ENCODE results near the gene CPNE8.

CPNE8 gene

GRCh38 chr12:38892976-38893375 lies 12.4 kb downstream of the CPNE8 start:
- no peak for DNase-seq

- peak; percentile 33 for DNase-seq
Measured at GRCh38 chr12:38892087-38892786, 13.2 kb downstream of the CPNE8 start.

GRCh38 chr12:38890102-38890855 lies 15.1 kb downstream of the CPNE8 start:
- DNase-seq: peak; percentile 27

DNA sequence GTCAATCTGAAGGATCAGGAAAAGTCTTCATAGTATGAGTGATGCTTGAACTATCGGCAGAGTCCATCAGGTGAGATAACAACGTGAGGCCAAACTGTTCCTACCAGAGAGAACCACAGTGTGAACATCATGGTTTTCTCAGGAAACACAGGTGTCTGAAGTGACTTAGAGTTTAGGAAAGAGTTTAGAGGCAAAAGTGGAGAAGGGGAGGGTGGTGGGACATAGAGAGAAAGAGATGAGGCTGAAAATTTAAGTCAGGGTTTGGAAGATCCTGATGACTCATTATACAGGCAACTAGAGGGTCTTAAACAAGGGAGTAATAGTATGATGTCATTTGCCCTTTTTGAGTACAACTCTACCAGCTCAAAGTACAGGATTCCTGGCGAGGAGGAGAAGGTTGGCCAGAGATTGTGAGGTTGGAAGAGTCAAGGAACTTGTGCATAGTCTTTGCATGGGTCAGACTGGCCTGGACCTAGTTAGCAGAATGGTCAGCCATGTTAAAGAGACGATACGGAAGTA lies 16.0 kb downstream of the CPNE8 start:
- no peak for DNase-seq

- DNase-seq: no peak
Measured at GRCh38 chr12:38887770-38888169, 17.6 kb downstream of the CPNE8 start.

GRCh38 chr12:38886931-38887330 lies 18.5 kb downstream of the CPNE8 start:
- no peak for DNase-seq

DNA sequence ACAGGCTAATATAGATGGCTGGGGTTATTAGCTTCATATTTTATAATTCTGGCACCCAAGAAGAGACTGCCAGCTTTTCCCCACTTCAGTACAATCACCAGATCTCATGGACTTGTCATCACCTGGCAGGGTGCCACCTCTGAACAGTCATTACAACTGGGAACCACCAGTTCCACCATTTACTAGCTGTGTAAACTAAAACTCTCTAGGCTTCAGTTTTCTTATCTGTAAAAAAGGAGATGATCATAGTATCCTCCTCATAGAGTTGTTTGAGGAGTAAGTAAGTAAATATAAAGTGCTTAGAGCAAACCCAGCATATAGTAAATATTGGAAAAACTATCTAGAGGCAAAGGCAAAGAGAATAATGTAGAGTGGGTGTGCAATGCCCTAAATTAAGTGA lies 19.3 kb downstream of the CPNE8 start:
- DNase-seq: peak; percentile 73

GRCh38 chr12:38884666-38885065 lies 20.7 kb downstream of the CPNE8 start:
- no peak for DNase-seq

DNA sequence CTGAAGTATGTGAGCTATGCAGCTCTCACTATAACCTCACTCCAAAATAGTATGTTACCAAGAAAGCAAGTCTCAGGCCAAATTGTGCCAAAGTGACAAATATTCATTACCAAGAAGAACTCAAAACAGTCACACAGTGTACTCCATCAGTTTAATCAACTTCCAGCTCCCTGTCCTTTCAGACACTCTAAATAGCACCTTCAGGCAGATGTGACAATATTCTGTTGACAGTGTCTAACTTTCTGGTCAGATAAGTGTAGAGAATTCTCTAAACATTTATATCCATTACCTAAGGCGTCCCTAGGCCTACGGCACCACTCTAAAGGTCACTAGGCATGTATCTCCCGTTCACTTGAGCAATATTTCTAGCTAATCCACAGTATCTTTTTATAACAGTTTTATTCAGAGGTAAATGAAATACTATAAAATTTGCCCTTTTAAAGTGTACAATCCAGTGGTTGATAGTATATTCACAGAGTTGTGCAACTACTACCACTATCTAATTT lies 21.7 kb downstream of the CPNE8 start:
- no peak for DNase-seq

DNA sequence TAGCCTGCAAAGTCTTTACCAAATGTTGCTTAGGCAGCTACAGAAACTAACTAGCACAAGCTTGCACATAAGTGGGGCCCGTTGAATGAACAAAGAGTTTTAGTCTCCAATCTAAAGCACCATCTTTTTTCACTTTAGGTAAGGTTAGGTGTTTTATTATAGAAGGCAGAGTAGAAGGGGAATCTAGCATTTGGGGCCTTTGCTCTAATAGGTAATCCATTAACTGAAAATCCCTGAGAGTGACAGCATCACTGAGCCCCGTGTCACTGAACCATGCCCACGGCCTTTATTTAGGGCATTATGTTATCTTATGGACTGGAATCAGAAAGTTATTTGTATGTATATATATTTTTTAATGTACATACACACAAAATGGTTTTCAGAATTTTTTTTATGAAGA lies 25.1 kb downstream of the CPNE8 start:
- DNase-seq: no peak

DNA sequence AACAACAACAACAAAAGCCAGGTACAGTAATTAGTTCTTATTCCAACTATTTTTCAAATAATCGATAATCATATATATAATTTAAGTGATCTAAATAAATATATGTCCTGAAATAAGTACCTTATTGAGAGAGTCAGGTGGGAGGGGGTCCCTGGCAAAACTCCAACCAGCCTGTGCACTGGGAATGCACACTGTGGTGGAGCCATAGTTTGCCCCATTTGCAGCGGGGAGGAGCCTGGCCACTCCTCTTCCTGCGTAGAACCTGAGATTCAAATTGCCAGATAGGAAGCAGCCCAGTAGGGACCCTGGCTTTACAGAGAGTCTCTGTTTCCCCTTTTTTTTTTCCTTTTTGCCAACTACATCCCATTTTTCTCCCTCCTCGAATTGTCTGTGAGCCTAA lies 26.4 kb downstream of the CPNE8 start:
- no peak for DNase-seq

DNA sequence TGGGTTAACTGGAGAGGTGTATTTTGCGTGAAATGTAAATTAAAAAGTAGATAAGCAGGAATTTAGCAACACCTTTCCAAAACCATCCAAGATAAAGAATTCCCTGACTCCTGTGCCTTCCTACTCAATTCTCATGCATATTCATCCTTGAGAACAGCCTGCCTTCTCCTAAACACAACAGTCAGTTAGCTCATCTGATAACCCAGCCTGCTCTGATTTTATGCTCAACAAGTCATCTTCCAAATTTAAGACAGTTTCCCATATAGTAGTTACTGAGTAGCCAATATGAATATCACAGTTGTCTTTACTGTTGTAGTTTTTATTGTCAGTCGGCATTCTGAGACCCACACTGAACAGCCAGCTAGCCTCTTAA lies 27.1 kb downstream of the CPNE8 start:
- no peak for DNase-seq

DNA sequence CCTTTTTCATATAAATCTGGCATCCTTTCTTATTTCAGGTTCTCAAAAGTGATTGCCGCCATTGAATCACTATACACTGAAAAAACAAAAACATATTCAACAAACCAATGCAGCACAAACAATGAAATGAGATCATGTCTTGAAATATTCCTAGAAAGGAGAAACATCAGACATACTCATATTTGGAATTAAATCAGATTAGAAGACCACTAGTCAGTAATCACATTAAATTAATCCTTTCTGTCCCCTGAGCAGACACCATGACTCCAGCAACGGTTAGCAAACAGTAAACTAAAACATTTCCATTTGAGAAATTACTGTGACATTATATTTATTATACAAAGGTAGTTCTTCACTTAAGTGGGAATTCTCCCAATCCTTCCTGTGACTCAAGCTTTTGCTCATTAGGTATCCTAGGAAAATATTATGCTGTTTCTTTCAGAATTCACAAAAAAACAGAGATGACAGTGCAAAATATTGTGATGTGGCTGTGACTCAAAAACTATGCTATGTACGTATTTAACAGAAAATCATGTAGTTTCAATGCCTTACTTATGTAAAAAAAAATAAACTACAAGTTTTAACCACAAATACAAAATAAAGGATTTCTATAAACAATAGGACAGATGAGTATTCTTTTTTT lies 29.7 kb downstream of the CPNE8 start:
- DNase-seq: no peak

GRCh38 chr12:38872561-38872960 lies 32.8 kb downstream of the CPNE8 start:
- DNase-seq: peak; percentile 26

DNA sequence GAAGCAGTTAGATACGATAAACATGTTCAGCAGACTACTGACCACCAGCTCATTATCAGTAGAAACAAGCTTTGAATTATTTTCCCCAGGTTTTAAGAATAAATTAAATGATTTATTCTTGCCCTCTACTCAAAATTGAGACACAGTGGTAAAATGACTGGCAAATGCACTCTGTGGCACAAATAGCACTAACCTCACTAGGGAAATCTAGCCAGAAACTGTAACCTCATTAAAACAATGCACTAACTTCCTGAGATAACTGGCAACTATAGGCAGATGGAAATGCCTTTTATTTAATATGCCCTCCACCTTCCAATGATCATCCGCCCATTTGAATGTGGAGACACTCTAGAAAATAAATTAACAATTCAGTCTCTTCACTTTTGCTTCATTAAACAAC lies 33.2 kb downstream of the CPNE8 start:
- no peak for DNase-seq

DNA sequence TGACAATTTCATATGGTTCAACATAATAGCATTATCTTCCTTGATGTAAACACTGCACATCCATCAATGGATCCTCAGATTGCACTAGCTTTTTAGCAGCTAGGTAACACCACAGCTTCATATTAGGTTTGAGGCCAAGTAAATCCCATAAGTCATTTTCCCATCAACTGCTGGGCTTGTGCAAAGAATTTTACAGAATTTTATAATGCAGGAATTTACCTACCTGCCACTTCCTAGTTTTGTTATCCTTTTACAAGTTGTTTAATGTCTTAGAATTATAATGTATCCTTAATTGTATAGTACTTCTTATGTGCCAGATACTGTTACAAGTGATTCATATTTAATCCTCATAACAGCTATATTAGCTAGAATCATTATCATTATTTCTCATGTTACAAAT lies 36.4 kb downstream of the CPNE8 start:
- peak; percentile 25 for DNase-seq

DNA sequence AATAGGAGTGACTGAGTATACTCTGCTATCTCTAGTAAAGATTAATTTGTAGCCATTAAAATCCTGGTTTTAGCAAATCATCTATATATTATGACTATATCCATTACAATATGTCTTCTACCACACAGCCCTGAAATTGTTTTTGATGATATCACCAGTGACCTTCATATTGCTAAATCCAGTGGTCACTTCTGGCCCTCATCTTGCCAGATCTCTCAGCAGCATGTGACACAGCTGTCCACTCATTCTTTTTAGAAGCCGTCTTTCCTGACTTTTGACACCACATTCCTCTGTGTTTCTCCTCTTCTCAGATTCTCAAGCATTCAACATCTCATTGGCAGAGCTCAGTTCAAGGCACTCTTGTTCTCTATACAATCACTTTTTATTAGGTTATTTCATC lies 54.9 kb downstream of the CPNE8 start:
- DNase-seq: peak; percentile 74

GRCh38 chr12:38847247-38847646 lies 58.1 kb downstream of the CPNE8 start:
- DNase-seq: peak; percentile 31

GRCh38 chr12:38844267-38844666 lies 61.1 kb downstream of the CPNE8 start:
- DNase-seq: no peak

DNA sequence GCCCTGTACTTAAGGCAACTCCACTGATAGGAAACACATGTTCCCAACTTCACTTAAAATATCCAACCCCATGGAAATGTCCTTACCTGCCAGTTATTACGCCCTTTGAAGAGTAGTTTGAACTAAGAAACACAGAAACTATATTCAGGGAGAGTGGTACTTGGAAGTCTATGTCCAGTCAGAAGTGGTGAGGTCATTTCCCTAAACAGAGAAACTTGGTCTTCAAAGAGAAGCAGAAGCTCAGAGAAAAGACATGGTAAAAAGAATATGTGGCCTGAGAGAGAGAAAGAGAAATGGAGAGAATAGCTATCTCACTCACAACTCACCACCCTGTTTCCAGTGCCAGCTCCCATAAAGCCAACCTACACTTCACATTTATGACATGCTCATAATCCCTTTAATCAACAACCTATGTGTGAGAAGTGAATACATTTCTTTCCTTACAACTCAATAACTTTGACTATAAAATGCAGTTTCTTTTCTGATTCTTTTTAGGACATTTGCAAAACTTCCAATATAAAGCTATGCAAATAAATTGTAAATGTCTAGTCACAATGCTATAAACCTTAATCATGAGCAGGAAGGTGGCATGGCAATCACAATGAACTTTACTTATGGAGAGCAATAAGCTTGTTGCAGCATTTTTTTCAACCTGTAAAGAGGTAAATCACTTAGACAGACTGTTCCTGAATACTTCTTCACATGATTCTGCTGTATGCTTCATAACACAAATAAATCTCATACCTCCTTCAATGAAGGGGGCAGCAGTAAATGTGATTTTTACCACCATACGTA lies 67.1 kb downstream of the CPNE8 start:
- peak; percentile 35 for DNase-seq

- no peak for DNase-seq
Measured at GRCh38 chr12:38831715-38832114, 73.7 kb downstream of the CPNE8 start.

- DNase-seq: no peak
Measured at GRCh38 chr12:38825006-38825405, 80.4 kb downstream of the CPNE8 start.

DNA sequence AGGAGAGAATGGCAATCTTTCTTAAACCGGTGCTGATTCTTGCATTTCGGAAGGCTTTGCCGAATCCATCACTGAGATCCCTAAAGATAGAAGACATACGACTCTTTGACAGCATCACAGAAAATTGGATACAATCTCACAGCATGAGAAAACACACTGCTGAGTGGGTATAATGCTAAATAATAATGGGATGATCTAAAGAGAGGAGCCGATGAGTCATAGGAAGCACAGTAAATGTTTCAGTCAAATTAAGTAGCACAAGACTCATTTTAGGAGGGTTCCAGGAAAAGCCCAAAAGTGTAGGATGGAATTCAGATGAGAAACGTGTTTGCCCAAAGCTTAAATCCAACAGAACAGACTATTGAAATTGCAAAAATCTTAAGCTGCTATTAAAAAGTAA lies 81.7 kb downstream of the CPNE8 start:
- DNase-seq: no peak
